Measurements from ENCODE around the gene CRIP1. TPM values are rescaled to one million over a fixed set of nuclear protein-coding genes. Genes with fewer than 3 reads are reported as not detected.

CRIP1 gene
- total and polyA plus RNA-seq, 10 of the 15 experiments (the other 5 are each of a cell fraction or from before 2014, with no cell fraction given) = 66.8 to 259 (median 154) TPM

DNA sequence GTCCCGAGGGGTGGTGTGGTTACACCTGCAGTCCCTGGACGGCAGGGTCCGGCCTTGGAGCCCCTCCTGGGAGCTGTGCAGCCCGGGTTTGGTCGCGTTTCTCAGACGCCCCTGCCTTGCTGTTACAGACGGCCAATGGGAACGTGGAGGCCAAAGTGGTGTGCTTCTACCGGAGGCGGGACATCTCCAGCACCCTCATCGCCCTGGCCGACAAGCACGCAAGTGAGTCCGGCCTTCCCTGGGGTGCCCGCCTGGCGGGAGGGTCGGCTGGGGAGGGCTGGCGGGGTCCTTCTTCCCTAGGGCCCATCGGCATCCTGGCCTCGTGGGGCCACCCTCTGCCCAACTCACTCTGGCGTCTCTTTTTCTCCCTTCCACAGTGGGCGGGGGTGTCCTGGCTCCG is 41.4 kb upstream of the CRIP1 start:
- ChIA-PET SMC1A (ENCODE audit: uncharacterized antibody, unreplicated experiment) (no interaction called here), CTCF (no interaction called here), POLR2A (no interaction called here), RAD21 (ENCODE audit: unreplicated experiment) (no interaction called here)
- H3K4me3 ChIP-seq = no peak overlapping the region
- H2AFZ ChIP-seq (ENCODE audit: control insufficient read depth, low read depth, low read length) = no peak overlapping the region
- no TSS peak for BruUV-seq (replicated peaks)
- H3K27ac ChIP-seq (ENCODE audit: control insufficient read depth, insufficient read depth) = no peak overlapping the region
- no peaks in the 10 kb centered on the region for H3K79me2 ChIP-seq (ENCODE audit: control insufficient read depth, insufficient read depth, low read length)
- no peak overlapping the region for H3K4me2 ChIP-seq (ENCODE audit: control insufficient read depth, insufficient read depth)
- H4K20me1 ChIP-seq (ENCODE audit: control insufficient read depth, insufficient read depth) = no peaks in the 10 kb centered on the region
- H3K36me3 ChIP-seq (ENCODE audit: control insufficient read depth in 2 of 2, insufficient read depth in 2 of 2, low read length in 1 of 2) = peaks cover 0 to 19% of the 10 kb centered on the region in 2 experiments; a peak in 3 of 4 replicates
- intact Hi-C loops (cut with micrococcal nuclease; ENCODE audit: unreplicated experiment) = no loop called here
- FAIRE-seq (no peak), DNase-seq (ENCODE audit: low read depth, low spot score) (no peak), ATAC-seq (no peak)
- WGBS (ENCODE audit: insufficient coverage, insufficient replicate concordance, low lambda C conversion rate, missing lambda C conversion rate) = 78% methylated on average over 20 of the region's 24 CpGs
- H3K4me1 ChIP-seq (ENCODE audit: control insufficient read depth, insufficient read depth, low read length) = no peaks in the 10 kb centered on the region
- no peaks in the 10 kb centered on the region for H3K27me3 ChIP-seq (replicated peaks in 1 of 2; ENCODE audit: control insufficient read depth in 2 of 2, insufficient read depth in 2 of 2, low read length in 1 of 2)
- TF ChIP-seq KDM1A (IDR thresholded peaks at IDR 0.05; ENCODE audit: borderline replicate concordance) (no peak), POLR2AphosphoS5 (IDR thresholded peaks at IDR 0.05; ENCODE audit: low read length) (no peak), MTA2 (IDR thresholded peaks at IDR 0.05; ENCODE audit: low read depth) (no peak), MYB (IDR thresholded peaks at IDR 0.05; ENCODE audit: borderline replicate concordance, low read depth, low read length) (no peak), JUND (IDR thresholded peaks at IDR 0.05; ENCODE audit: low read depth, low read length) (no peak), SMC3 (IDR thresholded peaks at IDR 0.05; ENCODE audit: borderline replicate concordance, low read length) (no peak), NR2C2 (IDR thresholded peaks at IDR 0.05; ENCODE audit: borderline replicate concordance, control insufficient read depth, insufficient read length, low read depth) (no peak), RAD51 (IDR thresholded peaks at IDR 0.05) (no peak), SPI1 (IDR thresholded peaks at IDR 0.05; ENCODE audit: borderline replicate concordance, insufficient read depth, low read depth, low read length) (no peak), DPF2 (IDR thresholded peaks at IDR 0.05) (no peak), BCL3 (IDR thresholded peaks at IDR 0.05; ENCODE audit: borderline replicate concordance, insufficient read depth, low read depth, low read length, poor library complexity, severe bottlenecking) (no peak), EED (IDR thresholded peaks at IDR 0.05; ENCODE audit: low read depth) (no peak), ZZZ3 (IDR thresholded peaks at IDR 0.05; ENCODE audit: control insufficient read depth, insufficient read length, low read depth) (no peak), ZNF24 (IDR thresholded peaks at IDR 0.05) (no peak), RAD21 (IDR thresholded peaks at IDR 0.05; ENCODE audit: insufficient read depth, low read depth, low read length) (no peak), SIN3A (IDR thresholded peaks at IDR 0.05; ENCODE audit: low read depth, low read length) (no peak), RELA (IDR thresholded peaks at IDR 0.05; ENCODE audit: borderline replicate concordance, partially characterized antibody) (no peak), ZNF622 (IDR thresholded peaks at IDR 0.05) (no peak)
- no peaks in the 10 kb centered on the region for H3K9me3 ChIP-seq (replicated peaks; ENCODE audit: control insufficient read depth, insufficient read depth, low read length)
- no peak overlapping the region for H3K9ac ChIP-seq (ENCODE audit: control insufficient read depth, insufficient read depth, low read length)
- in situ Hi-C loops (cut with MboI) = no loop called here

All from GM12878 (cell line).